ENCODE measurements around the gene ZBTB7C. TPM values are rescaled to one million over a fixed set of nuclear protein-coding genes. Genes with fewer than 3 reads are reported as not detected.

Gene ZBTB7C
- polyA plus RNA-seq, 2 donors, result 20.6 to 24.5 TPM

GRCh38 chr18:48337053-48337452 is 72.1 kb downstream of the ZBTB7C start:
- Histone ChIP-seq H3K36me3 (ENCODE audit: control insufficient read depth in 2 of 2, insufficient read depth in 2 of 2, low read length in 1 of 2) (no peaks in the 10 kb centered on the region), H3K27ac (ENCODE audit: low read depth in 2 of 2, low read length in 1 of 2) (no peak overlapping the region)
- 86 to 87% methylated on average over 2 of the region's 2 CpGs for WGBS, 2 donors

GRCh38 chr18:48336332-48336731 is 72.9 kb downstream of the ZBTB7C start:
- Histone ChIP-seq H3K4me3 (ENCODE audit: low read depth in 1 of 2, low read length in 2 of 2) (no peak overlapping the region), H3K4me1 (ENCODE audit: control insufficient read depth in 2 of 2, insufficient read depth in 2 of 2, low read length in 1 of 2) (peaks cover 0 to 3% of the 10 kb centered on the region in 2 donors), H3K9me3 (ENCODE audit: control insufficient read depth in 2 of 2, insufficient read depth in 1 of 2, low read depth in 1 of 2, low read length in 1 of 2) (no peaks in the 10 kb centered on the region), H3K27ac (ENCODE audit: low read depth in 2 of 2, low read length in 1 of 2) (peak overlapping the region in 1 of 2 donors; percentile 19), H3K36me3 (ENCODE audit: control insufficient read depth in 2 of 2, insufficient read depth in 2 of 2, low read length in 1 of 2) (no peaks in the 10 kb centered on the region), H3K27me3 (ENCODE audit: control insufficient read depth in 1 of 2, insufficient read depth in 2 of 2, low read length in 2 of 2) (no peaks in the 10 kb centered on the region)
- WGBS, 2 donors, result 66 to 77% methylated on average over 8 of the region's 8 CpGs

More at GRCh38 chr18:48337053-48337452, 72.1 kb downstream of the ZBTB7C start:
- H3K9me3 ChIP-seq (ENCODE audit: control insufficient read depth in 2 of 2, insufficient read depth in 1 of 2, low read depth in 1 of 2, low read length in 1 of 2), result no peaks in the 10 kb centered on the region
- H3K4me1 ChIP-seq (ENCODE audit: control insufficient read depth in 2 of 2, insufficient read depth in 2 of 2, low read length in 1 of 2), result peaks cover 0 to 3% of the 10 kb centered on the region in 2 donors
- H3K4me3 ChIP-seq (ENCODE audit: low read depth in 1 of 2, low read length in 2 of 2), result no peak overlapping the region
- H3K27me3 ChIP-seq (ENCODE audit: control insufficient read depth in 1 of 2, insufficient read depth in 2 of 2, low read length in 2 of 2), result no peaks in the 10 kb centered on the region

DNA sequence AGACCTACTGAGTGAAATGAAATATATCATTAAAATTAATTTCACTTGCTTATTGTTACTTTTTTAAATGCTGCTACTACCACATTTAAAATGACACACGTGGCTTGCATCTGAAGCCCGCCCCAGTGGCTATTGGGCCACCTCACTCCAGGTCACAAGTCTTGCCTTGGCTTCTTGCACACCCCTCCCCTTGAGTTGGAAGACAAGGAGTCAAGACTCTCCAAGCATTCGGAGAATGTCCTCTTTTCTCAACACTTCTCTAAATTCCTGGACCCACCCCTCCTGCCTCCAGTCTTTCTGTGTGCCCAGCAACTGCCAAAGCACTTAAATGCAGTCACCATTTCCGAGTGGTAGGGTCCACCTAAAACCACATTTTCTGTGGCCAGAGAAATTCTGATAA is 73.4 kb downstream of the ZBTB7C start:
- Histone ChIP-seq H3K4me1 (ENCODE audit: control insufficient read depth in 2 of 2, insufficient read depth in 2 of 2, low read length in 1 of 2) (peaks cover 0 to 4% of the 10 kb centered on the region in 2 donors), H3K9me3 (ENCODE audit: control insufficient read depth in 2 of 2, insufficient read depth in 1 of 2, low read depth in 1 of 2, low read length in 1 of 2) (no peaks in the 10 kb centered on the region), H3K4me3 (ENCODE audit: low read depth in 1 of 2, low read length in 2 of 2) (no peak overlapping the region), H3K27ac (ENCODE audit: low read depth in 2 of 2, low read length in 1 of 2) (peak overlapping the region in 1 of 2 donors; percentile 19), H3K27me3 (ENCODE audit: control insufficient read depth in 1 of 2, insufficient read depth in 2 of 2, low read length in 2 of 2) (no peaks in the 10 kb centered on the region), H3K36me3 (ENCODE audit: control insufficient read depth in 2 of 2, insufficient read depth in 2 of 2, low read length in 1 of 2) (no peaks in the 10 kb centered on the region)
- WGBS, 2 donors, result 74 to 80% methylated on average over 4 of the region's 4 CpGs

DNA sequence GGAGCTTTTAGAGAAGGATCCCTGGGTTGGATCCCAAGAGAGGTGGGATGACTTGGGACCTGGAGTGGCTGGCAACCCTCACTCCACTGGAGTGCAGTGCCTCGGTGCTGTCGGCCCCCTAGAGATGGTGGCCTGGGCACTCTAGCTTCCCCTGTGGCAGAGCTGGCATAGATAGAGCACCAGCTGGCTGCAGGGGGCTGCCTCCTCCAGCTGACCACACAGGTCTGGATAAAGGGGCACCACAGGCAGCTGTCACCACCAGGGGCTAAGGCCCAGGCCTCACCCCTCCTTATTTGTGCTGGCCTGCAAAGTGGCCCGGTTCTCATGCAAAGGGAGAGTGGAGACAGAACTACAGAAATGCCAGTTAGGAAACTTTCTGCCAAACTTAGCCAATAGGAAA is 74.3 kb downstream of the ZBTB7C start:
- Histone ChIP-seq H3K27ac (ENCODE audit: low read depth in 2 of 2, low read length in 1 of 2) (no peak overlapping the region), H3K4me1 (ENCODE audit: control insufficient read depth in 2 of 2, insufficient read depth in 2 of 2, low read length in 1 of 2) (peaks cover 4 to 5% of the 10 kb centered on the region in 2 donors), H3K4me3 (ENCODE audit: low read depth in 1 of 2, low read length in 2 of 2) (no peak overlapping the region), H3K9me3 (ENCODE audit: control insufficient read depth in 2 of 2, insufficient read depth in 1 of 2, low read depth in 1 of 2, low read length in 1 of 2) (no peaks in the 10 kb centered on the region), H3K36me3 (ENCODE audit: control insufficient read depth in 2 of 2, insufficient read depth in 2 of 2, low read length in 1 of 2) (no peaks in the 10 kb centered on the region), H3K27me3 (ENCODE audit: control insufficient read depth in 1 of 2, insufficient read depth in 2 of 2, low read length in 2 of 2) (no peaks in the 10 kb centered on the region)
- WGBS, 2 donors, result 85 to 88% methylated on average over 3 of the region's 3 CpGs

- Histone ChIP-seq H3K9me3 (ENCODE audit: control insufficient read depth in 2 of 2, insufficient read depth in 1 of 2, low read depth in 1 of 2, low read length in 1 of 2) (no peaks in the 10 kb centered on the region), H3K4me3 (ENCODE audit: low read depth in 1 of 2, low read length in 2 of 2) (no peak overlapping the region), H3K36me3 (ENCODE audit: control insufficient read depth in 2 of 2, insufficient read depth in 2 of 2, low read length in 1 of 2) (no peaks in the 10 kb centered on the region), H3K4me1 (ENCODE audit: control insufficient read depth in 2 of 2, insufficient read depth in 2 of 2, low read length in 1 of 2) (peaks cover 4 to 7% of the 10 kb centered on the region in 2 donors), H3K27me3 (ENCODE audit: control insufficient read depth in 1 of 2, insufficient read depth in 2 of 2, low read length in 2 of 2) (no peaks in the 10 kb centered on the region), H3K27ac (ENCODE audit: low read depth in 2 of 2, low read length in 1 of 2) (no peak overlapping the region)
- WGBS, 2 donors, result 31 to 38% methylated on average over 4 of the region's 4 CpGs
These were observed 75.6 kb downstream of the ZBTB7C start for GRCh38 chr18:48333563-48333962.

- 58 to 60% methylated on average over 8 of the region's 8 CpGs for WGBS, 2 donors
- Histone ChIP-seq H3K4me3 (ENCODE audit: low read depth in 1 of 2, low read length in 2 of 2) (no peak overlapping the region), H3K27me3 (ENCODE audit: control insufficient read depth in 1 of 2, insufficient read depth in 2 of 2, low read length in 2 of 2) (no peaks in the 10 kb centered on the region), H3K27ac (ENCODE audit: low read depth in 2 of 2, low read length in 1 of 2) (peak overlapping the region; percentile 61 to 87), H3K4me1 (ENCODE audit: control insufficient read depth in 2 of 2, insufficient read depth in 2 of 2, low read length in 1 of 2) (peaks cover 4 to 14% of the 10 kb centered on the region in 2 donors), H3K36me3 (ENCODE audit: control insufficient read depth in 2 of 2, insufficient read depth in 2 of 2, low read length in 1 of 2) (no peaks in the 10 kb centered on the region), H3K9me3 (ENCODE audit: control insufficient read depth in 2 of 2, insufficient read depth in 1 of 2, low read depth in 1 of 2, low read length in 1 of 2) (no peaks in the 10 kb centered on the region)
These were observed 78.9 kb downstream of the ZBTB7C start for GRCh38 chr18:48330016-48330991.

DNA sequence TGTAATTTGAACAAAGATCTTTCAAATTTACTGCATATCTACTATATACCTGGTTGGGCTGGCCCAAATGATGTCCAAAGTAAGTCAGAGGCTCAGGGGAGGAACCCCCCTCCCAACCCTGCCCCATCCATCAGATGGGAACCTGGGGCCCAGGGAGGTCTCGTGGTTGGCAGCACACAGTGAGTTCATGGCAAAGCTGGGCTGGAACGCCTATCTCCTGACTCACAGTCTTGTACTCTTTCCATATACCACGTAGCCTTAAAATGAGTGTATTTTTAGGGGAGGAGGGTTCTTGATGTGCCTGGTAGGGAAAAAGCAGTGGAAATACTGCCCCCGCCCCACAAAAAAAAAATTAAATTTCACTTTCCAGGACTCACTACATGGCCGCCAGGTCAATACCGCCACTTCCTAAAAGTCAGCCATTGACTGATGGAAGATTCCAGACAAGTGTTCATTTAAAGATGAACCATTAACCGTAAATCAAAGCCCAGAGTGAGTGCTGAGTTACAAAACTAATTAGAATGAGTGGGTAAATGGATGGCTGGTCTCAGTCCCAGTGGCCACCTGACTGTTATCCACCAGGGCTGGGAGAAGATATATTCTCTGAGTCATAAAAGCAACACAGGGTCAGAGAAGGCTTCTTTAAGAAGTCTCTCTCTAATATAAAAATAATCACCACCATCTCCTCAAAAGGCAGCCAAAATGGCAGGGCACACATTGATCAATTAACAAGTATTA is 80.5 kb downstream of the ZBTB7C start:
- H3K9me3 ChIP-seq (ENCODE audit: control insufficient read depth in 2 of 2, insufficient read depth in 1 of 2, low read depth in 1 of 2, low read length in 1 of 2), result no peaks in the 10 kb centered on the region
- no peaks in the 10 kb centered on the region for H3K36me3 ChIP-seq (ENCODE audit: control insufficient read depth in 2 of 2, insufficient read depth in 2 of 2, low read length in 1 of 2)
- H3K4me3 ChIP-seq (ENCODE audit: low read depth in 1 of 2, low read length in 2 of 2), result no peak overlapping the region
- WGBS, 2 donors, result 68 to 76% methylated on average over 7 of the region's 7 CpGs
- peak overlapping the region in 1 of 2 donors; percentile 9 for H3K27ac ChIP-seq (ENCODE audit: low read depth in 2 of 2, low read length in 1 of 2)
- no peaks in the 10 kb centered on the region for H3K27me3 ChIP-seq (ENCODE audit: control insufficient read depth in 1 of 2, insufficient read depth in 2 of 2, low read length in 2 of 2)
- H3K4me1 ChIP-seq (ENCODE audit: control insufficient read depth in 2 of 2, insufficient read depth in 2 of 2, low read length in 1 of 2), result peaks cover 4 to 21% of the 10 kb centered on the region in 2 donors

GRCh38 chr18:48326901-48327675 is 82.1 kb downstream of the ZBTB7C start:
- Histone ChIP-seq H3K27ac (ENCODE audit: low read depth in 2 of 2, low read length in 1 of 2) (no peak overlapping the region), H3K9me3 (ENCODE audit: control insufficient read depth in 2 of 2, insufficient read depth in 1 of 2, low read depth in 1 of 2, low read length in 1 of 2) (no peaks in the 10 kb centered on the region), H3K27me3 (ENCODE audit: control insufficient read depth in 1 of 2, insufficient read depth in 2 of 2, low read length in 2 of 2) (no peaks in the 10 kb centered on the region), H3K36me3 (ENCODE audit: control insufficient read depth in 2 of 2, insufficient read depth in 2 of 2, low read length in 1 of 2) (no peaks in the 10 kb centered on the region), H3K4me3 (ENCODE audit: low read depth in 1 of 2, low read length in 2 of 2) (no peak overlapping the region), H3K4me1 (ENCODE audit: control insufficient read depth in 2 of 2, insufficient read depth in 2 of 2, low read length in 1 of 2) (peaks cover 8 to 21% of the 10 kb centered on the region in 2 donors)
- WGBS, 2 donors, result 72 to 78% methylated on average over 11 of the region's 11 CpGs

DNA sequence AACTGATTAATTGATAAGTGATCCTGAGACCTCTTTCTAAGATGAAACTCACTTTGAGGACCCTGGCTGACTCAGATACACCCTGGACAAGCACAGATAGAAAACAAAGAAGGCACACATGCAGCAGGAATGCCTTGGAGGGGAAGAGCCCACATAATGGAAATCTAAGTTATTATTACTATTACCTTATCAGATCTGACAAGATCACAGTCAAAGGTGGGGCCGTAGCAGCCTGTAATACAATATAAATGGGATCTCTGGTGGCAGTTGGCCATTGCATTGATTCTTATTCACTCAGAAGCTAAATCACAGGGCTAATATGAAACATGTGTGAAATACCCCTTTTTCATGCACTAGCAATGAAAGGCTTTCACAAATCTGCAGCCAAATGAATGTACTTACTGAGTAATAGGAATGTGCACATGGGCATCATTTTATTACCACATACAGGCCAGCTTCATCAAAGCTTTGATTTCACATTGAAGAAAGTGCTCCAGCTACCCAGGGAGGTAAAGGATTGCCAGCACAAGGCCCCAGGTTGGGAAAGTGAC is 84.0 kb downstream of the ZBTB7C start:
- WGBS, 2 donors, result 79 to 92% methylated on average over 1 of the region's 1 CpG
- no peaks in the 10 kb centered on the region for H3K27me3 ChIP-seq (ENCODE audit: control insufficient read depth in 1 of 2, insufficient read depth in 2 of 2, low read length in 2 of 2)
- H3K27ac ChIP-seq (ENCODE audit: low read depth in 2 of 2, low read length in 1 of 2), result peak overlapping the region in 1 of 2 donors; percentile 5
- no peaks in the 10 kb centered on the region for H3K9me3 ChIP-seq (ENCODE audit: control insufficient read depth in 2 of 2, insufficient read depth in 1 of 2, low read depth in 1 of 2, low read length in 1 of 2)
- peaks cover 10 to 19% of the 10 kb centered on the region in 2 donors for H3K4me1 ChIP-seq (ENCODE audit: control insufficient read depth in 2 of 2, insufficient read depth in 2 of 2, low read length in 1 of 2)
- H3K4me3 ChIP-seq (ENCODE audit: low read depth in 1 of 2, low read length in 2 of 2), result no peak overlapping the region
- no peaks in the 10 kb centered on the region for H3K36me3 ChIP-seq (ENCODE audit: control insufficient read depth in 2 of 2, insufficient read depth in 2 of 2, low read length in 1 of 2)
